SK-N-SH (cell line): Measurements from ENCODE around the gene RDH16. TPM values are rescaled to one million over a fixed set of nuclear protein-coding genes. Genes with fewer than 3 reads are reported as not detected.

Experiments used
- CTCF ChIA-PET: fragments of 300-600, 350-600 bp; formaldehyde crosslinking; extraction: SDS; loops from one replicate; lab custom pipeline; 2021; lab: Yijun Ruan, JAX
- POLR2A ChIA-PET: fragments of 350-600 bp; sonication (Branson Sonifier 250); formaldehyde crosslinking; extraction: SDS; loops from one replicate; lab custom pipeline; 2020; ENCODE audit warnings: antibody characterized with exemption, inconsistent platforms; lab: Yijun Ruan, JAX
- DNase-seq: peaks from one replicate; pipeline ENCODE4 v3.0.0; 2012
- H2AFZ ChIP-seq: fragments of 200-600 bp; sonication (generic); 2 replicates; pipeline ENCODE4 v1.8.1; 2016; ENCODE audit warnings: antibody characterized with exemption, mild to moderate bottlenecking, low read depth
- H3F3A ChIP-seq: fragments of 200-600 bp; sonication (generic); replicated peaks from 2 replicates; pipeline ENCODE3; 2016; ENCODE audit warnings: antibody characterized with exemption, mild to moderate bottlenecking; ENCODE audit not compliant: insufficient read depth
- H3K27ac ChIP-seq, 2 experiments: fragments of 200-500 bp in 1 of 2; fragments of 200-600 bp in 1 of 2; sonication (Bioruptor generic) in 1 of 2; sonication (generic), shearing (Covaris generic) in 1 of 2; 2 replicates each; pipeline versions ENCODE4 v1.5.1 to v1.6.1; 2014 to 2016; ENCODE audit warnings: low read depth in 2 of 2, inconsistent platforms in 1 of 2, low read length in 1 of 2, mild to moderate bottlenecking in 1 of 2, mixed read lengths in 1 of 2
- H3K27me3 ChIP-seq: fragments of 200-600 bp; sonication (generic), shearing (Covaris generic); 2 replicates; pipeline ENCODE4 v1.6.1; 2016; ENCODE audit warnings: mixed run types; ENCODE audit not compliant: insufficient read depth
- H3K36me3 ChIP-seq, 2 experiments: fragments of 200-500 bp in 1 of 2; fragments of 200-600 bp in 1 of 2; sonication (Bioruptor generic) in 1 of 2; sonication (generic) in 1 of 2; replicated peaks in 1 of 2; 2 replicates each; pipeline versions ENCODE3 to v1.5.1; 2014 to 2016; ENCODE audit warnings: low read length in 1 of 2, mild to moderate bottlenecking in 1 of 2; ENCODE audit not compliant: insufficient read depth in 2 of 2, control insufficient read depth in 1 of 2
- H3K4me1 ChIP-seq, 2 experiments: fragments of 200-500 bp in 1 of 2; fragments of 200-600 bp in 1 of 2; sonication (Bioruptor generic) in 1 of 2; sonication (generic), shearing (Covaris generic) in 1 of 2; 2 replicates each; pipeline versions ENCODE4 v1.5.1 to v1.6.1; 2014 to 2016; ENCODE audit warnings: low read depth in 1 of 2, low read length in 1 of 2, mixed run types in 1 of 2; ENCODE audit not compliant: insufficient read depth in 2 of 2, control insufficient read depth in 1 of 2
- H3K4me2 ChIP-seq: fragments of 200-600 bp; sonication (generic), shearing (Covaris generic); 2 replicates; pipeline ENCODE4 v1.6.1; 2017; ENCODE audit warnings: mixed run types
- H3K4me3 ChIP-seq, 2 experiments: fragments of 200-500 bp in 1 of 2; fragments of 200-600 bp in 1 of 2; sonication (Bioruptor generic) in 1 of 2; sonication (generic), shearing (Covaris generic) in 1 of 2; 2 replicates each; pipeline versions ENCODE4 v1.5.1 to v1.8.1; 2014 to 2016; ENCODE audit warnings: low read depth in 2 of 2, inconsistent platforms in 1 of 2, low read length in 1 of 2, mild to moderate bottlenecking in 1 of 2, mixed read lengths in 1 of 2, moderate library complexity in 1 of 2
- H3K79me2 ChIP-seq: fragments of 200-600 bp; sonication (generic); 2 replicates; pipeline ENCODE4 v1.8.1; 2017; ENCODE audit warnings: mild to moderate bottlenecking; ENCODE audit not compliant: insufficient read depth
- H3K9ac ChIP-seq: fragments of 200-600 bp; sonication (generic); 2 replicates; pipeline ENCODE4 v1.6.1; 2017; ENCODE audit warnings: mixed run types
- H3K9me2 ChIP-seq: fragments of 200-600 bp; sonication (generic); 2 replicates; pipeline ENCODE4 v1.6.1; 2017; ENCODE audit warnings: mixed run types
- H3K9me3 ChIP-seq: fragments of 200-600 bp; sonication (generic); 2 replicates; pipeline ENCODE4 v1.6.1; 2017; ENCODE audit warnings: mixed run types, mild to moderate bottlenecking, moderate library complexity
- H4K20me1 ChIP-seq: fragments of 200-600 bp; sonication (generic); 2 replicates; pipeline ENCODE4 v1.6.1; 2017; ENCODE audit warnings: mild to moderate bottlenecking, mixed run types; ENCODE audit not compliant: insufficient read depth
- CHD2 ChIP-seq: fragments of 150-350 bp; IDR thresholded peaks from 2 replicates; pipeline ENCODE4 v1.6.1; 2018; ENCODE audit warnings: low read length; ENCODE audit not compliant: partially characterized antibody
- CTCF ChIP-seq: fragments of 200-600 bp; sonication (generic); IDR thresholded peaks from 2 replicates; pipeline ENCODE4 v1.6.1; 2017; ENCODE audit warnings: antibody characterized with exemption, mild to moderate bottlenecking, moderate library complexity
- ELF1 ChIP-seq: IDR thresholded peaks from 2 replicates; pipeline ENCODE4 v1.4.0; 2012
- EP300 ChIP-seq, 2 experiments: IDR thresholded peaks; 2 replicates each; pipeline versions ENCODE4 v1.4.0 to v1.6.1; 2012; ENCODE audit warnings: borderline replicate concordance in 1 of 2, low read depth in 1 of 2, low read length in 1 of 2
- FOSL2 ChIP-seq: IDR thresholded peaks from 2 replicates; pipeline ENCODE4 v1.4.0; 2012; ENCODE audit warnings: low read depth, mild to moderate bottlenecking, moderate library complexity, borderline replicate concordance
- FOXJ3 ChIP-seq: sonication (generic); formaldehyde crosslinking; IDR thresholded peaks from 2 replicates; pipeline ENCODE4 v1.5.1; 2020; ENCODE audit warnings: mild to moderate bottlenecking, missing genetic modification reagents
- GATA2 ChIP-seq: sonication (generic); formaldehyde crosslinking; IDR thresholded peaks from 2 replicates; pipeline ENCODE4 v1.5.0; 2020; ENCODE audit warnings: mild to moderate bottlenecking, missing genetic modification reagents
- IRF3 ChIP-seq: fragments of 150-350 bp; IDR thresholded peaks from 2 replicates; pipeline ENCODE4 v1.6.1; 2016; ENCODE audit warnings: mild to moderate bottlenecking, low read depth, low read length
- MEF2A ChIP-seq: IDR thresholded peaks from 2 replicates; pipeline ENCODE4 v1.4.0; 2012; ENCODE audit warnings: low read depth, borderline replicate concordance
- NFIC ChIP-seq: IDR thresholded peaks from 2 replicates; pipeline ENCODE4 v1.4.0; 2012; ENCODE audit warnings: borderline replicate concordance
- NRF1 ChIP-seq: IDR thresholded peaks from 2 replicates; pipeline ENCODE4 v1.6.1; 2012; ENCODE audit warnings: low read depth, mild to moderate bottlenecking, low read length
- PBX3 ChIP-seq: IDR thresholded peaks from 2 replicates; pipeline ENCODE4; 2012
- RCOR1 ChIP-seq: fragments of 150-350 bp; IDR thresholded peaks from 2 replicates; pipeline ENCODE4 v1.6.1; 2017; ENCODE audit warnings: antibody characterized with exemption, low read length
- RFX5 ChIP-seq: IDR thresholded peaks from 2 replicates; pipeline ENCODE4 v1.6.1; 2012; ENCODE audit warnings: mild to moderate bottlenecking, improper control_type of control experiment, low read length
- RXRA ChIP-seq: IDR thresholded peaks from 2 replicates; pipeline ENCODE4 v1.4.0; 2012; ENCODE audit warnings: low read depth, mild to moderate bottlenecking, borderline replicate concordance
- SMC3 ChIP-seq: IDR thresholded peaks from 2 replicates; pipeline ENCODE4 v1.6.1; 2012; ENCODE audit warnings: low read depth, low read length, improper control_type of control experiment
- TAF1 ChIP-seq: IDR thresholded peaks from 2 replicates; pipeline ENCODE4 v1.6.1; 2012; ENCODE audit warnings: low read depth, mild to moderate bottlenecking, low read length, moderate library complexity, borderline replicate concordance
- TEAD4 ChIP-seq: IDR thresholded peaks from 2 replicates; pipeline ENCODE4 v1.4.0; 2012; ENCODE audit warnings: mild to moderate bottlenecking, borderline replicate concordance; ENCODE audit not compliant: insufficient read depth
- YY1 ChIP-seq: IDR thresholded peaks from 2 replicates; pipeline ENCODE4 v1.4.0; 2012; ENCODE audit warnings: low read depth, mild to moderate bottlenecking
- WGBS: methylation state at CpG from one replicate; pipeline ENCODE4 v1.1.6; 2017; ENCODE audit warnings: low lambda C conversion rate; 5-methylcytosine and 5-hydroxymethylcytosine counted together
- polyA plus RNA-seq, 3 experiments: library from polyadenylated mRNA; depleted of rRNA; stranded (reverse); fragments of >200 nt; gene quantifications; 2 replicates each; pipeline ENCODE4 v1.2.3, GENCODE V29; 2012
- TF ChIP-seq, protein P1 (sequence below): IDR thresholded peaks from 2 replicates; pipeline ENCODE4 v1.4.0; 2012; ENCODE audit warnings: low read depth

RDH16 gene
- polyA plus RNA-seq, 1 of the 3 experiments (the other 2 are of a cell fraction): 0.12 TPM

- no peak for DNase-seq
- TF ChIP-seq IRF3 (no peak), SMC3 (no peak), TAF1 (no peak), CTCF (no peak), RFX5 (no peak), RXRA (no peak), FOSL2 (no peak), ELF1 (no peak), RCOR1 (no peak), PBX3 (no peak), NRF1 (no peak), YY1 (no peak), NFIC (no peak), GATA2 (CRISPR knock-in tag) (no peak), FOXJ3 (CRISPR knock-in tag) (no peak), MEF2A (no peak), EP300 (IDR thresholded peaks at IDR 0.05; ENCODE audit: borderline replicate concordance in 1 of 2, low read depth in 1 of 2, low read length in 1 of 2) (no peak), TEAD4 (no peak), CHD2 (no peak)
- TF ChIP-seq, protein P1, sequence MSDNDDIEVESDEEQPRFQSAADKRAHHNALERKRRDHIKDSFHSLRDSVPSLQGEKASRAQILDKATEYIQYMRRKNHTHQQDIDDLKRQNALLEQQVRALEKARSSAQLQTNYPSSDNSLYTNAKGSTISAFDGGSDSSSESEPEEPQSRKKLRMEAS: no peak
- TF ChIP-seq, all 33 proteins: peak for 0
- no peak overlapping the region for H3K27ac ChIP-seq
- no peaks in the 10 kb centered on the region for H3K9me3 ChIP-seq
- no peak overlapping the region for H3K4me2 ChIP-seq
- 11% methylated on average over 1 of the region's 1 CpG for WGBS
- no peaks in the 10 kb centered on the region for H3K36me3 ChIP-seq
- ChIA-PET POLR2A (no interaction called here), CTCF (no interaction called here)
- H3K4me1 ChIP-seq: no peaks in the 10 kb centered on the region
- no peaks in the 10 kb centered on the region; the same call in 1 of the 2 replicates for H3K27me3 ChIP-seq
- no peak overlapping the region for H2AFZ ChIP-seq
- no peaks in the 10 kb centered on the region for H3F3A ChIP-seq
- no peaks in the 10 kb centered on the region for H4K20me1 ChIP-seq
- no peak overlapping the region for H3K9ac ChIP-seq
- H3K4me3 ChIP-seq: no peak overlapping the region
- no peaks in the 10 kb centered on the region for H3K79me2 ChIP-seq
- no peaks in the 10 kb centered on the region for H3K9me2 ChIP-seq
These were observed 35.4 kb downstream of the RDH16 start for GRCh38 chr12:56922031-56922430.
